Measurements from ENCODE around the gene ACAA2.

ACAA2 gene

GRCh38 chr18:49733896-49734585 lies 79.3 kb downstream of the ACAA2 start:
- no peak for DNase-seq

GRCh38 chr18:49733321-49733720 lies 80.0 kb downstream of the ACAA2 start:
- no peak for DNase-seq
